Activated CD8-positive, alpha-beta memory T cell treated with anti-CD3 and anti-CD28 coated beads for 48 hours (primary cell): ENCODE data around the gene GHSR.

Experiments
- DNase-seq, 3 experiments: peaks; one replicate each; pipeline ENCODE4 v3.0.0-alpha.2; 2020; ENCODE audit warnings: low read depth in 2 of 3, low spot score in 2 of 3

GHSR gene

DNA sequence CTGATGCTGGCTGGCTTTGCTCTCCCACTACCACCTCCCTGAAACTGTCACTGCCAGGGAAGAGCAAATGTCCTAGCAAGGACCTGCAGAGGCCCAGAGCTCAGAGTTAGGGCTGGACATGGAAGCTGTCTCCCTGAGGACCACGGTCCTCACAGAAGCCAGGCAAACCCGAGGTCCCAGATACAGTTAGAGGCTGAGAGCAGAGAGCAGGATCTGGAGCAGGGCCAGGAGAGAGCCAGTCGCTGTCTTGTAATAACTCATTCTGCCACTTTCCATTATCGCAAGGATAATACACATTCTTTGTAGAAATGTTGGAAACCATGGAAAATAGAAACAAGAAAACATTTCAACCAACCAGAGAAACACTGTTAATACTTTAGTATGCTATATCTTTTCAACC, 10.1 kb downstream of the GHSR start:
- DNase-seq, result no peak

DNA sequence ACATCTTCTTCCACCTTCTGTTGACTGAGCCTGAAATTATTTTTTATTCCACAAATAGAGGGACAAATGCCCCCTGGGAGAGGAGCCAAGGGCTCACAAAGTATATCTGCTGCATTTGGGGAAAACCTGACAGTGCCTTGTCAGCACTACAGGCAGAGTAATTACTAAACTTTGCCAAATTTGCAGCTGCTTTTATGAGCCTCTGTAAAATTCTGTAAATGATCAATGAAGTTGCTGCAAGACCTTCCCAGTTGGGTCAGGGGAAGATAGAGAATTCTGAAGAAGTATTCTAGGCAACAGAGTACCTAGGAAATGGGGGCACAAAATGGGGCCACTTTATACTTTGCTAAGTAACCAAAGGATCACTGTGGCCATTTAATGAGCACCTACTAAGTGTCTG, 10.5 kb downstream of the GHSR start:
- no peak for DNase-seq

DNA sequence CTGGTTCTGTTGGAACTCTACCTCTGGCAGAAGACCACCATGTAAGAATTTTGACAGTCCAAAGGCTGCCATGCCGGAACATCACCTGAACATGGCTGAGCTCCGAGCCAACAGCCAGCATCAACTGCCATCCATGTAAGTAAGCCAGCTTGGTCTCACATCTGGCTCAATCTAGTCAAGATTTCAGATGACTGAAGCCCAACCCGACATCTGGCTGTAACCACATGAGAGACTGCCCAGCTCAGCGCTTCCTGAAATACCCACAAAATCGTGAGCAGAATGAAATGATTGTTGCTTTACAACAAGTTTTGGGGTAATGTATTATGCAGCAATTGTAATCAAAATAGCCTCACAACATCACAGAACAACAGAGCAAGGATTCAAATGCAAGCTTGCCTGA, 32.9 kb downstream of the GHSR start:
- no peak for DNase-seq

DNA sequence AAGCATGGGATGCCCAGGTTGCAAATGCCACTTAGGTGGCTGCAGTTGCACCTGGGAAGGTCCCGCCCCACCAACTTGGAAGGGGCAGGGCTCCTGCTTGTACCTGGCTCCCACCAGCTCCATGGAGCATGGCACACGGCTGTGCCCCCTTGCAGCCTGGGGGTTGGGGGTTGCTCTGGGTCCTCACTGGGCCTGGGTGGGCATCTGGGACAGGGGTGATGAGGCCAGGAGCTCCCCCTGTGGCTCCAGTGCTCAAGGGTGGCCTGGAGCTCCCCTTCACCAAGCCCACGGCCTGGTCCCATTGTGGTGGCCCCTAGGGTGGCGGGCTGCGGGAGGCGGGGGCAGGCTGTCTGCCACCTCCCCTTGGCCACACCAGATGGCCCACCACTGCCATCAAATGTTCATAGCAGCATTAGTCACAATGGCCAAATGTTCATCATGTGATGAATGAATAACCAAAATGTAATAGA, 36.7 kb downstream of the GHSR start:
- DNase-seq, result no peak

DNA sequence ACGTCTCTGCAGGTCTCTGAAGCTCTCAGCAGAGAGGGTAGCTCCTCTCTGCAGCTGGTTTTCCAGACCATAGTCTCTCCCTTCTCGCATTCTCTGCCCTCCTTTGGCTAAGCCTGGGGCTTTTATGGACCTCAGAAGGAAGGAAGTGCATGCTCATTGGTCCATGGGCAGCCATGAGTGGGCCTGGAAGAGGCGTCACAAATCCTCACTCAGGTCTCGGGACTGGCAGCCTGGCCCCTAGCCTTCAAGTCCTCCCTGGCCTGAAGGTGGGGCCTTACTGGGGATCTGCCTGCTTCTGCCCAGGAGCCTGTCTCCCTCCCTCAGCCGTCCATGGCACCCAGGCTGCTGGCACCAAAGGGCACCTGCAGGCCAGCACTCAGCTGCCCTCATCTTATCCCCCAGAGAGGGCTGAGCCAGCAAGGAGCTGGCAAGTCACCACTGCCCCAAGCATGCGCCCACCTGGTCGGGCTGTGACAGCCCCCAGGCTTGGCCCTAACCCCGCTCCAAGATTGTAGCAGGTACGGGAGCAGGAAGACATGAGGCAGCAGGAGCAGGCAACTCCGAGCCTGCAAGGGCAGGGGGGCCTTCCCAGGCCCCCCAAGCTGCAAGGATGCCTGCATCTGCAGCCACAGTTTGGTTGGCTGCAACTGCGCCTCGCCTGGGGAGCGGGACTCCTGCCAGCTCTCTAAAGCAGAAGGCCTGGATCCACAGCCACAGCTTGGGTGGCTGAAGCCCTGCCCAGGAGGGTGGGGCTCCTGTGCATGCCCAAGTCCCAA, 37.4 kb downstream of the GHSR start:
- no peak for DNase-seq

DNA sequence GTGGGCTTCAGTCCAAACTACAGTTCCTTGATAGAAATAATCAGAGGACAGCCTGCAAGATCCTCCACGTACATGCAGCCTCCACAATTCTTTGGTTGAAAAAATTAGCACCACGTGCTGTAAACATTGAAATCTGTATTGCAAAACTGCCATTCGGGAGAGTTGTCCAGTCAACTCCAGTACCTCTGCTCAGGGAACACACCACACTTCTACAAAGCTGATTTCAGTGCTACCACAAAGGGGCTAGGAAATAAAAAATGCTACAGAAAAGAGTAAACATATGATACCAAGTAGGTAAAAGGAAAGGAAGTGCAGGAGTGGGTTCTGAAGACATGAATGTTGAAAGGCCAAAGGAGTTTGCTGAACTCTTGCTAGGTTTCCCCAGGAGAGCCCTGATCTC, 40.4 kb downstream of the GHSR start:
- no peak for DNase-seq

DNA sequence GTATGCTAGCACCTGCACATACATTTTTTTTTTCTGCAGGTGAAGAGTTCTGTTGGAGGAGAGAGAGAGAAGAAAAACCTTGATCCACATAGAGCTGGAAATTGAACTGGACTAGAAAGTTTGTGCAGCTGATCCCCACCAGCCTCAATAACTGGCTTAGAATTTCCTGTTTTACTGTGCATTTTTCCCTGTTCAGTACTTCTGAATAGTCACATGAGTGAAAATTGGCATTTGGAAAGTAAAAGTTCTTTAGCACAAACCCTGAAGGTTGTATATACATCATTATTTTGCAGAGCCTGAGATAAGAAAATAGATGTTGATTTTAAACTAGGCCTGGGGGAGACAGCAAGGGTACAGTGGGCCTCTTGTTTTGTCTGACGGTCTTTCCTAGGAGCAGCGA, 42.3 kb downstream of the GHSR start:
- DNase-seq, result no peak

DNA sequence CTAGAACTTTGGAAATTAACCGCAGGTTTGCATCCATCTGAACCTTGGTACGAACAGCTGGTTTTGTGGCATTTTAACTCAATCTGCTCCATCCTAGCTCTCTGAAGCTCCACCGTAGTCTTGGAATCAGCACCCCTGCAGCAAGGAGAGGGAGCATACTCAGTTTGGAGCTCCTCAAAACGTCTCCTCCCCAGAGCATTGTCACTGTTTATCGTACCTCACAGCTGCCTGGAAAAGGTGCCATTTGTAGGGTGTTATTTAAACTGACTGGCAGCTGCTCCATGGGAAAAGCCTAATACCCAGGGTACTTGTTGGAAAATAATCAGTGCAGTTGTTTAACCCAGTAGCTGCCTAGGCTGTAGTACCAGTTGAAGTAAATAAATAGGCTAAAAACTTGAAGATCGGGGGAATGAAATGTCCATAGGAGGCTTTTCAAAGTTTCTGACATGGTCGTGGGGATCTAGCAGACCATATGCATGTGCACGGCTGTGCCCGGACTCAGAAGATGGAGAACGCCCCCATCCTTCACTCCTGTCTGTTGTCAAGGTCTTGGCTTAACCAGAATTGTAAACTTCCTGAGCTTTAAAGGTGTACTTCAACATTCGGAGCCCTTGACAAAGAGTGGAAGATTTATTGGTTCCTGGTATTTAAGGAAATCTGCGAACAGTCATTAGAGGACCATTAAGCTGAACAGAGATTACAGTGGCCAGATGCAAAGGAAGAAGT, 43.9 kb downstream of the GHSR start:
- DNase-seq, result no peak

DNA sequence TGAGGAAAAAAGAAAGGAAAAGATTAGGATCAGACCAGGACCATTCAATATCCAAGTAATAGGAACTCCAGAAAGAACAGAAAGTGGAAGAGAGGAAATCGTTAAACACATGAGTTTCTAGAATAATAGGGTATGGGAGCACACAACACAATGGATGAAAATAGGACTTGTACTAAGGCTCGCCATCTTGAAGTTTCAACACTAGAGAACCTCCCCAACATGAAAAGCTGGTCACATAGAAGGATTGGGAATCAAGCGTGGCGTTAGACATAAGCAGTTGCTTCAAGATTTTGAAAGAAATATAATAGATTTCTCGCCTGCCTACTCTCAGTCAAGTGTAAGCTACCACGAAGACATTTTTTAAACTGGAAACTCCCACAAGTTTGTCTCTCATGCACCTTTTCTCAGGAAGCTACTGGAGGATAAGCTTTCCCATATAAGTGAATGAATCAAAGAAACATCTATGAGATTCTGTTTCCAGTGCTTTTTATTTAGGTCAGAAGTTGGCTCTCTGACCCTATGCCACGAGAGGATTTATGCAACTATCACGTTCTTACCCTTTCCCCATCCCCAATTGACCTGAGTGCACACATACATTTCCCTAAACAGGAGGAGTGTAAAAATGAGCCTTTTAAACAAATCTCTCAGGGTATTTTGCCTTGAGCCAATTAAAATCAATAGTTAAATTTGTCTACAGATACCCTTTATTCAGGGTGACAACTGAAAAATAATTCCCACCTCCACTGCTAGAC, 45.2 kb downstream of the GHSR start:
- no peak for DNase-seq

DNA sequence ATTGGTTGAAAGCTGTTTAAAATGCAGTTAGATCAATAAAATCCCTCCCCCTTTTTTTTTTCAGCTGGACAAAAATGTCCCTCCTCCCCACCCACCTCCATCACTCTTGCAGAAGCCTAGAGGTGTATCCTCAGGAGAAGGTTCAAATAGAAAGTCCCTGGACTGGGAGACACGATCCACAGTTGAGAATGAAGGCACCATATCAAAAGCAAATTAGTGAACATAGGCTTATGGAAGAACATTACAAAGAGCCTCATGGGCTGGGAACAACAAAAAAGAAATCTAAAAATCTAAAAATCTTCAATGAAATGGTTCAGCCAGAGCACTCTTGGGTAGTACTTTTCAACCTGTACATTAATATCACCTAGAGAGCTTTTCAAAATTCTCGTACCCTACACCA, 46.2 kb downstream of the GHSR start:
- no peak for DNase-seq

DNA sequence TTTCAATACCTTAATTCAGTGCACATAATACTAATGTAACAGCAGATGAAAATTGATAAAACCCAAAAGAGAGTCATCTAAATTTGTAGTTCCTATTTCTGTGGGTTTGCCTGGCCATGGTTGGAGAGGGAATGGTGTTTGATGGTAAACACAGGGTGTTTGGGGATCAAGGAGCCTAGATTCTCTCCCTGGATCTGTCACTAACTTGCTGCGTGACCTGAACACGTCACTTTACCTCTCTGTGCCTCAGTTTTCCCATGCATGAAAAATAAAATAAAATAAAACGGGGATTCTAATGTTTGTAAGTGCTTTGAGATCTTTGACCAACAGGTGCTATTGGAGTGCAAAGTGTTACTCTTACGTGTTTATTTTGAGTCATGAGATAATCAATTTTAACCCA, 49.8 kb downstream of the GHSR start:
- no peak for DNase-seq

DNA sequence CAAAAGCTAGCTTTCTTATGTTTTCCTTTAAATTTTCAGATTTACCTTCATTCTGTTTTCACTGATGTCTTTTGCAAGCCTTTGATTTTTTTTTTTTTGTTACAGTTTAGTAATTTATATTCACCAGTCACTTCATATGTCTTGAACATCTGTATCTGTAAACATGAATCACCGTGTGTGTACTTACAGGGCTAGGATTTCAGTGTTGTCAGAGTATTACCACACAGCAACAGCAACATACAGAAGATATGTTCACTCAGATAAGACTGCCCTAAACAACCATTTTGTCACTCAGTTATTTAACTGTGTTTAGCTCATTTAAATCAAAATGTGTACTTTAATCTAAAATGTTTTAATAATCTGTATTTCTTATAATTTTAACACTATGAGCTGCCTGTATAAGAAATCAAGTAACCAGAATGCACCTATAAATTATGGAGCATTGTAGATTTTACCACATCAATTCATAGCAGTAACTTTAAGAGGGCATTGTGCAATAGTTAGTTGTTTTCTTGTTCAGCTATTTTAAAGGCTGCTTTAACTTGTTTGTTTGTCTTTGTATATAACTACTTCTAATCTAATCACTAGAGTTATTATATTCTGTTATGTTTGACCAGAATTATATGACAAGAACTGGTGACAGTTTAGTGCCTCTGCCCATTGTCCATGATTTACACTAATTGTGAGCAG, 50.4 kb downstream of the GHSR start:
- no peak for DNase-seq

DNA sequence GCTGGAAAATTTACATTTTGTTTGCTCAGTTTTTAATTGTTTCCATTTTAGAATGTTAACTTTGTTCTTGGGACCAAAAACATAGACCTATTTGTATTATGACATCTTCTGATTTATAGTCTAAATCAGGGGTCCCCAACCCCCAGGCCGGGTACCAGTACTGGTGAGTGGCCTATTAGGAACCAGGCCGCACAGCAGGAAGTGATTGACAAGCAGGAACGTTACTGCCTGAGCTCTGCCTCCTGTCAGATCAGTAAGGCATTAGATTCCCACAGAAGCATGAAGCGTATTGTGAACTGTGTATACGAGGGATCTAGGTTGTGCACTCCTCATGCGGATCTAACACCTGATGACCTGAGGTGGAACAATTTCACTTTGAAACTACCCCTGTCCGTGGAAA, 51.9 kb downstream of the GHSR start:
- no peak for DNase-seq

DNA sequence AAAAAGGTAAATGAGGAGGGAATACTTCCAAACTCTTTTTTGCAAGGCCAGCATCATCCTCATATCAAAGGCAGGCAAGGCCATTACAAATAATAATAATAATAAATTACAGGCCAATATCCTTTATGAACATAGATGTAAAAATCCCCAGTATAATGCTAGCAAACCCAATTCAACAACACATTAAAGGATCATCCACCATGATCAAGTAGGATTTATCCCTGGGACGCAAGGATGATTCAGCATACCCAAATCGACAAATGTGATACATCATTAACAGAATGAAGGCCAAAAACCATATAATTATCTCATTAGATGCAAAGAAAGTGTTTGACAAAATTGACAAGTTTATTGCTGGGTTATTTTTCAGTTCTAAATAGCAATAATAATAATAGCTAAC, 53.6 kb downstream of the GHSR start:
- DNase-seq, result no peak
